ENCODE measurements around the gene ULK1.
A peak's percentile ranks its signal among the peaks of the same experiment; 100 is the strongest.

ULK1 gene

GRCh38 chr12:131912518-131913274, 18.3 kb downstream of the ULK1 start:
- H3K9me3 ChIP-seq, result no peaks in the 10 kb centered on the region
- H3K4me1 ChIP-seq, result peaks cover 50% of the 10 kb centered on the region
- H3K9ac ChIP-seq, result no peak overlapping the region
- peak overlapping the region; percentile 51 for H3K27ac ChIP-seq
- peaks cover 93% of the 10 kb centered on the region for H3K36me3 ChIP-seq
- peaks cover 94% of the 10 kb centered on the region for H4K20me1 ChIP-seq
- H3K4me2 ChIP-seq, result peak overlapping the region; percentile 91
- H3K27me3 ChIP-seq, result no peaks in the 10 kb centered on the region
- H3K4me3 ChIP-seq, result no peak overlapping the region
- TF ChIP-seq Cebpa-rat (IDR thresholded peaks at IDR 0.05), result no peak

DNA sequence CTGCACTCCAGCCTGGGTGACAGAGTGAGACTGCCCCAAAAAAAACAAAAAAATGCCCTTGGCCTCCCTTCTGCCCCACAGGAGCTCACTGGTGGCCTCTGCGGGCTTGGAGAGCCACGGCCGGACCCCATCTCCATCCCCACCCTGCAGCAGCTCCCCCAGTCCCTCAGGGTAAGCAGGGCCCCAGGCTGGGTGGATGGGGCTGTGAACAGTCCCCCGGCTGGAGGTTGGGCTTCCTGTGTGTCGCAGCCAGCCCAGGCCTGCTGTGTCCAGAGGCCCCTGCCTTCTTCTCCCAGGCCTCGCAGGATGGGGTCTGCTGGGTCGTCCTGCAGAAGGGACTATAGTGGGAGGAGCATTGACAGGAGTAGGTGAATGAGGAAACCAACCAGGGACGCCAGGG, 19.2 kb downstream of the ULK1 start:
- TF ChIP-seq Cebpa-rat (IDR thresholded peaks at IDR 0.05), result no peak
- Histone ChIP-seq H3K36me3 (peaks cover 94% of the 10 kb centered on the region), H3K9ac (no peak overlapping the region), H3K27me3 (no peaks in the 10 kb centered on the region), H3K4me2 (no peak overlapping the region), H3K4me1 (peaks cover 44% of the 10 kb centered on the region), H4K20me1 (peaks cover 94% of the 10 kb centered on the region), H3K9me3 (no peaks in the 10 kb centered on the region), H3K4me3 (no peak overlapping the region), H3K27ac (no peak overlapping the region)

DNA sequence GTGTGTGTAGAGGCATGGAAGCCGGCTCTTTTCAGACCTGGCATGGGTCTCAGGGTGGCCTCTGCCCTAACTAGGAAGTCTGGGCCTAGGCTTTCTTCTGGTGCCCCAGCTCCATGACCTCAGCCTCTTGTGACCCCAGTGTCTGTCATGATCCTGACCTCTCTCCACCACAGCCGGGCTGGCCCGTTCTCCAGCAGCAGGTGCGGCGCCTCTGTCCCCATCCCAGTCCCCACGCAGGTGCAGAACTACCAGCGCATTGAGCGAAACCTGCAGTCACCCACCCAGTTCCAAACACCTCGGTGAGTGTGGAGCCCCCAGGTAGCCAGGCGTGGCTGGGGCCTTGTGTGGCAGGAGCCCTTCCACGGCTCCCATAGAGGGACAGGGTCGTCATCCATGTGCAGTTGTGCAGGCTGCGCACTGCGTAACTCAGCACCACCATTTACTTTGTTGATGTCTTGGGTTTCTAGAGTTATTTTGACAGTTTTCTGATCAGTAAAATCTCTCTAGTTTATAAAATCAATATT, 19.8 kb downstream of the ULK1 start:
- Histone ChIP-seq H3K4me1 (peaks cover 38% of the 10 kb centered on the region), H3K36me3 (peaks cover 92% of the 10 kb centered on the region), H3K4me2 (no peak overlapping the region), H3K4me3 (no peak overlapping the region), H4K20me1 (peaks cover 88% of the 10 kb centered on the region), H3K27me3 (no peaks in the 10 kb centered on the region), H3K9ac (no peak overlapping the region), H3K9me3 (no peaks in the 10 kb centered on the region), H3K27ac (no peak overlapping the region)
- TF ChIP-seq Cebpa-rat (IDR thresholded peaks at IDR 0.05), result no peak

DNA sequence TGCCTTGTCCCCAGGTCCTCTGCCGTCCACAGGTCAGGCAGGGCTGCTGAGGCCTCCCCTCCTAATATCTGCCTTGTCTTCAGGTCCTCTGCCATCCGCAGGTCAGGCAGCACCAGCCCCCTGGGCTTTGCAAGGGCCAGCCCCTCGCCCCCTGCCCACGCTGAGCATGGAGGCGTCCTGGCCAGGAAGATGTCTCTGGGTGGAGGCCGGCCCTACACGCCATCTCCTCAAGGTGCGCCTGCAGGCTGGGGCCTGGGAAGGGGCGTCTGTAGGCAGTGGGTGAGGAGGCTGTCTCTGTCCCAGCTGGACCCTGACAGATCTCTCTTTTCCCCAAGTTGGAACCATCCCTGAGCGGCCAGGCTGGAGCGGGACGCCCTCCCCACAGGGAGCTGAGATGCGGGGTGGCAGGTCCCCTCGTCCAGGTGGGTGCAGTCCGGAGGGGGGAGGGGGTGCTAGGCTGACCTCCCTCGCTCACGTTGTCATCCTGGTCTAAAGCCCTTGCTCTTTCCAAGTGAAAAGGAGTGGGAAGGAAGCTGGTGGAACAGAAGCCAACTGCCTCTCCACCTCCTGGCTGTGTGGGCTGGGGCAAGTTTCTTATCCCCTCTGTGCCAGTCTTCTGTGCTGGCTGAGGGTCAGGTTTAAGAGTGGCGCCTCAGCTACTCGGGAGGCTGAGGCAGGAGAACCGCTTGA, 20.7 kb downstream of the ULK1 start:
- TF ChIP-seq Cebpa-rat (IDR thresholded peaks at IDR 0.05), result no peak
- peaks cover 29% of the 10 kb centered on the region for H3K4me1 ChIP-seq
- no peak overlapping the region for H3K4me2 ChIP-seq
- H3K9me3 ChIP-seq, result no peaks in the 10 kb centered on the region
- peaks cover 86% of the 10 kb centered on the region for H4K20me1 ChIP-seq
- no peak overlapping the region for H3K9ac ChIP-seq
- H3K27ac ChIP-seq, result no peak overlapping the region
- peaks cover 92% of the 10 kb centered on the region for H3K36me3 ChIP-seq
- H3K4me3 ChIP-seq, result no peak overlapping the region
- no peaks in the 10 kb centered on the region for H3K27me3 ChIP-seq

DNA sequence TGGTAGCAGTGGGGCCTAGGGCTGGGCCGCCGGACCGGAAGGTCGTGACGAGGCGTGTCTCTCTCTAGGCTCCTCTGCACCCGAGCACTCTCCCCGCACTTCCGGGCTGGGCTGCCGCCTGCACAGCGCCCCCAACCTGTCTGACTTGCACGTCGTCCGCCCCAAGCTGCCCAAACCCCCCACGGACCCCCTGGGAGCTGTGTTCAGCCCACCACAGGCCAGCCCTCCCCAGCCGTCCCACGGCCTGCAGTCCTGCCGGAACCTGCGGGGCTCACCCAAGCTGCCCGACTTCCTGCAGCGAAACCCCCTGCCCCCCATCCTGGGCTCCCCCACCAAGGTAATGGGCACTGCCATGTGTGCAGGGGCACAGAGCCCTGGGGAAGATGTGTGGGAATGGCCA, 21.4 kb downstream of the ULK1 start:
- H3K27me3 ChIP-seq, result no peaks in the 10 kb centered on the region
- peaks cover 92% of the 10 kb centered on the region for H3K36me3 ChIP-seq
- no peak for TF ChIP-seq Cebpa-rat (IDR thresholded peaks at IDR 0.05)
- H3K4me2 ChIP-seq, result no peak overlapping the region
- no peak overlapping the region for H3K4me3 ChIP-seq
- H3K9ac ChIP-seq, result no peak overlapping the region
- H3K4me1 ChIP-seq, result peaks cover 22% of the 10 kb centered on the region
- 0 out of 2 replicates have a peak overlapping the region, but pooled peaks have one; percentile 4 for H3K27ac ChIP-seq
- peaks cover 86% of the 10 kb centered on the region for H4K20me1 ChIP-seq
- H3K9me3 ChIP-seq, result no peaks in the 10 kb centered on the region

DNA sequence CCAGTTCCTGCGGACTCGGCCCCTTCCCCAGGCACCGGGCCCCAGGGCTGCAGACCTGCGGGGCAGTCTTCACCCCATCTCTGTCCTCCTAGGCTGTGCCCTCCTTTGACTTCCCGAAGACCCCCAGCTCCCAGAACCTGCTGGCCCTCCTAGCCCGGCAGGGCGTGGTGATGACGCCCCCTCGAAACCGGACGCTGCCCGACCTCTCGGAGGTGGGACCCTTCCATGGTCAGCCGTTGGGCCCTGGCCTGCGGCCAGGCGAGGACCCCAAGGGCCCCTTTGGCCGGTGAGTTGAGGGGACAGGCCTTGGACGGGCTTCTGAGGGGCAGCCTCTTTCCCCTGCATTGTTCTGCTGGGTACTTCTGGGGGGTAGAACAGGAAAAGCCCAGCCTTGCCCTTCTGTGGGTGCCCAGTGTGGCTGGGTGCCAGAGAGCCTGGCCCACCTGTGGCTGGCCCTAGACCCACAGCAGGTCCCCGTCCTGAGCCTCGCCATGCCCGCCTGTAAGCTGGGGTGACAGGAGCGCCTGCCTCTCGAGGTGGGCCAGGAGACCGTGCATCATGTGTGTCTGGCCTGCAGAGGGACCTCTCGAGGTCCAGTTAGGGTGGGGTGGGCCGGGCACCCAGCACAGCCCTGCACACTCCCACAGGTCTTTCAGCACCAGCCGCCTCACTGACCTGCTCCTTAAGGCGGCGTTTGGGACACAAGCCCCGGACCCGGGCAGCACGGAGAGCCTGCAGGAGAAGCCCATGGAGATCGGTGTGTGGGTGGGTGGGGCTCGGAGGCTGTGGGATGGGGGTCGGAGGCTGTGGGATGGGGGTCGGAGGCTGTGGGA, 22.1 kb downstream of the ULK1 start:
- Histone ChIP-seq H3K27me3 (no peaks in the 10 kb centered on the region), H3K4me2 (no peak overlapping the region), H3K27ac (peak overlapping the region; percentile 4; the same call in 1 of the 2 replicates), H3K36me3 (peaks cover 92% of the 10 kb centered on the region), H3K4me1 (peaks cover 21% of the 10 kb centered on the region), H3K4me3 (no peak overlapping the region), H3K9ac (no peak overlapping the region), H4K20me1 (peaks cover 86% of the 10 kb centered on the region), H3K9me3 (no peaks in the 10 kb centered on the region)
- no peak for TF ChIP-seq Cebpa-rat (IDR thresholded peaks at IDR 0.05)

- Histone ChIP-seq H3K9ac (no peak overlapping the region), H3K36me3 (peaks cover 92% of the 10 kb centered on the region), H3K27ac (no peak overlapping the region), H3K4me2 (no peak overlapping the region), H4K20me1 (peaks cover 86% of the 10 kb centered on the region), H3K4me1 (peaks cover 21% of the 10 kb centered on the region), H3K27me3 (no peaks in the 10 kb centered on the region), H3K4me3 (no peak overlapping the region), H3K9me3 (no peaks in the 10 kb centered on the region)
- no peak for TF ChIP-seq Cebpa-rat (IDR thresholded peaks at IDR 0.05)
Measured at GRCh38 chr12:131917139-131917710, 22.8 kb downstream of the ULK1 start.

DNA sequence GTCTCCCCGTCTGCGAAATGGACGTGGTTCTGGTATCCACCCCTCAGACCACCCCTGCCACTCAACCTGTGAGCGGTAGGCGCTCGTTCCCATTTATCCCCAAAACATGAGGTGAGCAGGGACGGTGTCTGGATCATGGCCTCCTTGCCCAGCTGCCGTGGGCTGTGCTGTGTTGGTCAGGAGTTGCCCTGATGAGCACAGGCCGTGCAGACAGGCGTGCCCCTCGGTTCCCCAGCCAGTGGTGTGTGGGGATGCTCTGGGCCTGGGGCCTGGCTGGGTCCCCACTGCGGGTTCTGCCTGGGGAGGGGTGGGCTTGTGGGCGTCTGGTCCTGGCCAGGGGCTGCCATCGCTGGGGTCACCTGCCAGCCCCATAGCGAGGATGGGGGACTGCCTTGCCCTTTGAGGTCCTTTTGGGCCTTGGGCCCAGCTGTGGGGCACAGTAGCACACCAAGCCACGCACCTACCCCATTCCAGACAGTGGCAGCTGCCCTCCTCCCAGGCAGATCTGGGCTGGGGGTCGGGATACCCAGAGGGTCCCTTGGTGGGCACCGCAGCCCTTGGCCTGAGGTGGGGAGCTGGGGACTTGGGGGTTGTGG, 23.4 kb downstream of the ULK1 start:
- no peak for TF ChIP-seq Cebpa-rat (IDR thresholded peaks at IDR 0.05)
- Histone ChIP-seq H3K9ac (no peak overlapping the region), H3K27me3 (no peaks in the 10 kb centered on the region), H3K4me1 (peaks cover 21% of the 10 kb centered on the region), H3K4me3 (no peak overlapping the region), H4K20me1 (peaks cover 86% of the 10 kb centered on the region), H3K9me3 (no peaks in the 10 kb centered on the region), H3K4me2 (no peak overlapping the region), H3K27ac (no peak overlapping the region), H3K36me3 (peaks cover 92% of the 10 kb centered on the region)

All from BLaER1 (cell line).